ENCODE measurements around the gene METAP1D. TPM values are rescaled to one million over a fixed set of nuclear protein-coding genes. Genes with fewer than 3 reads are reported as not detected.

METAP1D gene
- polyA plus RNA-seq, 6 donors from 2014 or later: 2.5 to 5.2 (median 4.1) TPM

- Mint-ChIP-seq H3K4me3 (peak overlapping the region; percentile 80 to 91 (median 82)), H3K9me3 (peaks cover 4 to 30% (median 13%) of the 10 kb centered on the region in 7 donors), H3K36me3 (peaks cover 6 to 9% of the 10 kb centered on the region in 2 donors), H3K27me3 (peaks cover 58 to 86% (median 61%) of the 10 kb centered on the region in 3 donors), H3K27ac (peak overlapping the region in 4 of 6 donors; percentile 73 to 96 (median 84)), H3K4me1 (peaks cover 38 to 51% (median 50%) of the 10 kb centered on the region in 3 donors)
- DNase-seq (no peak), ATAC-seq (ENCODE audit: low read depth in 2 of 2) (peak; percentile 4 to 11)
Measured at GRCh38 chr2:172101821-172102390, 102.2 kb downstream of the METAP1D start.

- H3K4me1 Mint-ChIP-seq: peaks cover 35 to 49% (median 48%) of the 10 kb centered on the region in 3 donors
- ATAC-seq (ENCODE audit: low read depth in 2 of 2): peak; percentile 63 to 65
- peaks cover 56 to 84% (median 58%) of the 10 kb centered on the region in 3 donors for H3K27me3 Mint-ChIP-seq
- no peak for DNase-seq
- peaks cover 4 to 31% (median 13%) of the 10 kb centered on the region in 7 donors for H3K9me3 Mint-ChIP-seq
- peaks cover 6 to 12% of the 10 kb centered on the region in 2 donors for H3K36me3 Mint-ChIP-seq
- peak within 1 kb of the TSS in 5 of 6 donors; percentile 73 to 96 (median 93) for H3K27ac Mint-ChIP-seq
- peak within 1 kb of the TSS; percentile 80 to 91 (median 82) for H3K4me3 Mint-ChIP-seq
Measured at GRCh38 chr2:172102391-172103359, 102.9 kb downstream of the METAP1D start, which contains the start of gene DLX2. Gene DLX2 (minus strand): TSS chr2:172102900. CDS start chr2:172102538, 362 bp downstream.

- ATAC-seq (ENCODE audit: low read depth in 2 of 2): no peak
- Mint-ChIP-seq H3K27me3 (peaks cover 62 to 85% (median 62%) of the 10 kb centered on the region in 3 donors), H3K9me3 (peaks cover under 1 to 30% (median 11%) of the 10 kb centered on the region in 7 donors), H3K4me3 (peak overlapping the region; percentile 64 to 91 (median 82)), H3K4me1 (peaks cover 41 to 54% (median 53%) of the 10 kb centered on the region in 3 donors), H3K27ac (peak overlapping the region in 5 of 6 donors; percentile 73 to 95 (median 88)), H3K36me3 (peaks cover 1 to 16% of the 10 kb centered on the region in 2 donors)
- DNase-seq: no peak
Measured at GRCh38 chr2:172103471-172104272, 103.9 kb downstream of the METAP1D start.

GRCh38 chr2:172105471-172106107 lies 105.8 kb downstream of the METAP1D start:
- H3K27ac Mint-ChIP-seq: peak overlapping the region in 2 of 6 donors; percentile 14 to 93
- DNase-seq: no peak

GRCh38 chr2:172106108-172106961 lies 106.6 kb downstream of the METAP1D start:
- Mint-ChIP-seq H3K36me3 (peaks cover 0 to 14% of the 10 kb centered on the region in 2 donors), H3K4me3 (peak overlapping the region in 5 of 8 donors; percentile 39 to 80 (median 62)), H3K9me3 (peaks cover 0 to 29% (median 11%) of the 10 kb centered on the region in 7 donors), H3K27ac (peak overlapping the region in 2 of 6 donors; percentile 47 to 93), H3K27me3 (peaks cover 68 to 78% (median 74%) of the 10 kb centered on the region in 3 donors), H3K4me1 (peaks cover 41 to 51% (median 50%) of the 10 kb centered on the region in 3 donors)
- DNase-seq (no peak), ATAC-seq (ENCODE audit: low read depth in 2 of 2) (no peak)

More at GRCh38 chr2:172105471-172106107, 105.8 kb downstream of the METAP1D start:
- Mint-ChIP-seq H3K27me3 (peaks cover 73 to 86% (median 74%) of the 10 kb centered on the region in 3 donors), H3K9me3 (peaks cover 0 to 33% (median 11%) of the 10 kb centered on the region in 7 donors), H3K4me3 (peak overlapping the region in 2 of 8 donors; percentile 41 to 80), H3K36me3 (peaks cover 0 to 14% of the 10 kb centered on the region in 2 donors), H3K4me1 (peaks cover 46 to 58% (median 58%) of the 10 kb centered on the region in 3 donors)
- ATAC-seq (ENCODE audit: low read depth in 2 of 2): no peak

GRCh38 chr2:172107690-172108586 lies 108.2 kb downstream of the METAP1D start:
- H3K27me3 Mint-ChIP-seq: peaks cover 59 to 74% (median 64%) of the 10 kb centered on the region in 3 donors
- peak overlapping the region in 4 of 6 donors; percentile 70 to 89 (median 78) for H3K27ac Mint-ChIP-seq
- DNase-seq: no peak
- H3K4me3 Mint-ChIP-seq: peak overlapping the region in 5 of 8 donors; percentile 13 to 85 (median 63)
- peaks cover 0 to 14% of the 10 kb centered on the region in 2 donors for H3K36me3 Mint-ChIP-seq
- H3K9me3 Mint-ChIP-seq: peaks cover 0 to 29% (median 11%) of the 10 kb centered on the region in 7 donors
- H3K4me1 Mint-ChIP-seq: peaks cover 27 to 37% (median 34%) of the 10 kb centered on the region in 3 donors
- ATAC-seq (ENCODE audit: low read depth in 2 of 2): no peak

- Mint-ChIP-seq H3K4me1 (peaks cover 23 to 32% (median 29%) of the 10 kb centered on the region in 3 donors), H3K27ac (peak overlapping the region in 4 of 6 donors; percentile 12 to 86 (median 65)), H3K27me3 (peaks cover 60 to 74% (median 64%) of the 10 kb centered on the region in 3 donors), H3K4me3 (peak overlapping the region in 5 of 8 donors; percentile 41 to 72 (median 63)), H3K9me3 (peaks cover 0 to 29% (median 11%) of the 10 kb centered on the region in 7 donors), H3K36me3 (peaks cover 0 to 14% of the 10 kb centered on the region in 2 donors)
- DNase-seq (no peak), ATAC-seq (ENCODE audit: low read depth in 2 of 2) (no peak)
Measured at GRCh38 chr2:172108587-172108930, 108.8 kb downstream of the METAP1D start.

- Mint-ChIP-seq H3K27me3 (peaks cover 56 to 74% (median 62%) of the 10 kb centered on the region in 3 donors), H3K27ac (peak overlapping the region in 2 of 6 donors; percentile 58 to 63), H3K4me3 (peak overlapping the region in 5 of 8 donors; percentile 9 to 71 (median 37)), H3K36me3 (peaks cover 0 to 14% of the 10 kb centered on the region in 2 donors), H3K9me3 (peaks cover 0 to 20% (median 6%) of the 10 kb centered on the region in 7 donors), H3K4me1 (peaks cover 18 to 27% (median 22%) of the 10 kb centered on the region in 3 donors)
- ATAC-seq (ENCODE audit: low read depth in 2 of 2): no peak
- DNase-seq: no peak
Measured at GRCh38 chr2:172109256-172109987, 109.7 kb downstream of the METAP1D start.

- no peak for DNase-seq
- peaks cover 58 to 73% (median 64%) of the 10 kb centered on the region in 3 donors for H3K27me3 Mint-ChIP-seq
- H3K27ac Mint-ChIP-seq: peak overlapping the region in 3 of 6 donors; percentile 58 to 63 (median 59)
- peaks cover 0 to 14% of the 10 kb centered on the region in 2 donors for H3K36me3 Mint-ChIP-seq
- peak overlapping the region in 5 of 8 donors; percentile 9 to 71 (median 36) for H3K4me3 Mint-ChIP-seq
- peaks cover 18 to 26% (median 22%) of the 10 kb centered on the region in 3 donors for H3K4me1 Mint-ChIP-seq
- H3K9me3 Mint-ChIP-seq: peaks cover 0 to 18% (median 5%) of the 10 kb centered on the region in 7 donors
- ATAC-seq (ENCODE audit: low read depth in 2 of 2): no peak
Measured at GRCh38 chr2:172109988-172110811, 110.4 kb downstream of the METAP1D start.
